SU-DHL-6 (cell line): ENCODE data around the gene FANCF.

Experiments
- CTCF ChIP-seq: fragments of 200-600 bp; sonication (generic); IDR thresholded peaks from one replicate; pipeline ENCODE4 v1.5.1; 2017; ENCODE audit warnings: antibody characterized with exemption, mild to moderate bottlenecking, low read length, moderate library complexity; ENCODE audit not compliant: insufficient read depth, poor library complexity, severe bottlenecking
- EZH2phosphoT487 ChIP-seq: fragments of 200-600 bp; sonication (generic), shearing (Covaris generic); conservative IDR thresholded peaks from 2 replicates; pipeline ENCODE4 v1.6.1; 2018; ENCODE audit warnings: mild to moderate bottlenecking, antibody characterized with exemption, low read length, moderate library complexity, mixed read lengths

GRCh38 chr11:22597062-22597461 lies 28.6 kb downstream of the FANCF start:
- no peak for TF ChIP-seq CTCF
- TF ChIP-seq EZH2phosphoT487: no peak
